K562 (cell line): Measurements from ENCODE around the gene WASF1. TPM values are rescaled to one million over a fixed set of nuclear protein-coding genes. Genes with fewer than 3 reads are reported as not detected.

Experiments used
- ATAC-seq: fragments of 200-7000 bp; cut with Tn5 transposase; 3 replicates; pipeline ENCODE4 v1.9.1; 2020; ENCODE audit warnings: moderate library complexity
- BruUV-seq: library from RNA; stranded (reverse); fragments of 400-500 nt; replicated peaks from 2 replicates; lab custom pipeline; 2021; lab: Mats Ljungman, UMichigan
- CTCF ChIA-PET: fragments of 300-600 bp; formaldehyde crosslinking; extraction: SDS; loops from one replicate; lab custom pipeline; 2021; ENCODE audit warnings: low intra/inter-chr PET ratio; lab: Yijun Ruan, JAX
- POLR2A ChIA-PET: fragments of 300-600, 350-650 bp; sonication (Branson Sonifier 250); formaldehyde crosslinking; extraction: SDS; loops from one replicate; lab custom pipeline; 2021; ENCODE audit warnings: antibody characterized with exemption, inconsistent platforms; lab: Yijun Ruan, JAX
- DNase-seq, 4 experiments: peaks; one replicate each; pipeline versions ENCODE4 v3.0.0 to v3.0.0-alpha.2; 2011 to 2018; ENCODE audit warnings: low spot score in 3 of 4, mixed read lengths in 3 of 4; ENCODE audit errors: extremely low read depth in 1 of 4
- FAIRE-seq: peaks from 2 replicates; lab custom pipeline; 2011; peaks lifted over from hg19 to GRCh38; lab: Jason Lieb, UNC
- H2AFZ ChIP-seq: 2 replicates; pipeline ENCODE4 v1.6.0; 2011; ENCODE audit warnings: low read depth, low read length, control low read depth, inconsistent platforms
- H3K27ac ChIP-seq: fragments of 200-600 bp; 3 replicates; pipeline ENCODE4 v1.8.0; 2011; ENCODE audit warnings: low read depth, mild to moderate bottlenecking, control low read depth, inconsistent platforms, low read length, moderate library complexity, mixed read lengths; ENCODE audit errors: extremely low read depth
- H3K27me3 ChIP-seq, 2 experiments: fragments of 300-600 bp in 1 of 2; 2 replicates in 1 of 2; 3 replicates in 1 of 2; pipeline versions ENCODE4 v1.6.0 to v1.8.0; 2011; ENCODE audit warnings: inconsistent platforms in 2 of 2, low read length in 2 of 2, mild to moderate bottlenecking in 1 of 2, mixed read lengths in 1 of 2, moderate library complexity in 1 of 2; ENCODE audit not compliant: control insufficient read depth in 2 of 2, insufficient read depth in 2 of 2
- H3K36me3 ChIP-seq: fragments of 300-600 bp; 3 replicates; pipeline ENCODE4 v1.8.0; 2011; ENCODE audit warnings: mild to moderate bottlenecking, low read length, inconsistent platforms; ENCODE audit not compliant: control insufficient read depth, insufficient read depth
- H3K4me1 ChIP-seq, 2 experiments: fragments of 200-600 bp in 1 of 2; replicated peaks in 1 of 2; 2 replicates in 1 of 2; 3 replicates in 1 of 2; pipeline versions ENCODE4 v1.5.1 to v1.8.0; 2011; ENCODE audit warnings: inconsistent platforms in 2 of 2, low read length in 2 of 2, mild to moderate bottlenecking in 1 of 2, mixed read lengths in 1 of 2, moderate library complexity in 1 of 2; ENCODE audit not compliant: control insufficient read depth in 2 of 2, insufficient read depth in 2 of 2
- H3K4me2 ChIP-seq: 2 replicates; pipeline ENCODE4 v1.6.1; 2011; ENCODE audit warnings: low read length, control low read depth, inconsistent platforms, mixed read lengths; ENCODE audit not compliant: insufficient read depth
- H3K4me3 ChIP-seq: fragments of 200-600 bp; sonication (generic), shearing (Covaris generic); 2 replicates; pipeline ENCODE4 v1.5.1; 2016; ENCODE audit warnings: control low read depth, inconsistent platforms
- H3K79me2 ChIP-seq: fragments of 200-600 bp; 3 replicates; pipeline ENCODE4 v1.8.0; 2011; ENCODE audit warnings: low read length, inconsistent platforms; ENCODE audit not compliant: control insufficient read depth, insufficient read depth
- H3K9ac ChIP-seq, 2 experiments: 2 replicates each; pipeline versions ENCODE4 v1.6.0 to v1.6.1; 2011; ENCODE audit warnings: low read depth in 2 of 2, low read length in 2 of 2, control low read depth in 1 of 2, inconsistent platforms in 1 of 2, mild to moderate bottlenecking in 1 of 2, mixed read lengths in 1 of 2; ENCODE audit not compliant: insufficient read depth in 1 of 2
- H3K9me1 ChIP-seq: one replicate; pipeline ENCODE4 v1.6.0; 2011; ENCODE audit warnings: inconsistent platforms, mild to moderate bottlenecking, low read length, moderate library complexity; ENCODE audit not compliant: control insufficient read depth, insufficient read depth
- H3K9me3 ChIP-seq: replicated peaks from 2 replicates; pipeline ENCODE4 v1.5.1; 2011; ENCODE audit warnings: low read depth, low read length, inconsistent platforms; ENCODE audit not compliant: control insufficient read depth, insufficient read depth
- H4K20me1 ChIP-seq: replicated peaks from 2 replicates; pipeline ENCODE4 v1.6.1; 2011; ENCODE audit warnings: low read length, inconsistent platforms, mixed read lengths; ENCODE audit not compliant: control insufficient read depth, insufficient read depth
- CC2D1A ChIP-seq: fragments of 450-650 bp; IDR thresholded peaks from 2 replicates; pipeline ENCODE4 v1.6.1; 2017; ENCODE audit warnings: mild to moderate bottlenecking
- LARP7 ChIP-seq: fragments of 450-650 bp; IDR thresholded peaks from 2 replicates; pipeline ENCODE4 v1.6.1; 2016
- MYNN ChIP-seq, 2 experiments: sonication (generic); formaldehyde crosslinking in 1 of 2; IDR thresholded peaks; 2 replicates each; pipeline versions ENCODE4 v1.5.0 to v1.6.1; 2016 to 2020; ENCODE audit warnings: antibody characterized with exemption in 1 of 2, missing genetic modification reagents in 1 of 2
- RBM17 ChIP-seq: fragments of 200-400 bp; formaldehyde crosslinking; IDR thresholded peaks from 2 replicates; pipeline ENCODE4 v1.6.1; 2017; ENCODE audit warnings: low read depth, mild to moderate bottlenecking, low read length, borderline replicate concordance
- ZNF449 ChIP-seq: fragments of 250-450 bp; sonication (Bioruptor Pico); IDR thresholded peaks from 2 replicates; pipeline ENCODE4 v1.8.0; 2022; ENCODE audit warnings: moderate library complexity, mild to moderate bottlenecking, inconsistent platforms
- WGBS: fragments of 100-300 bp; shearing (Covaris generic); methylation state at CpG from one replicate; pipeline ENCODE4 v1.1.6; 2016; ENCODE audit warnings: low coverage, mixed read lengths; ENCODE audit not compliant: insufficient coverage; ENCODE audit errors: missing lambda C conversion rate; 5-methylcytosine and 5-hydroxymethylcytosine counted together
- in situ Hi-C: fragments of 300-500 bp; cut with MboI; formaldehyde crosslinking; loops from 4 replicates; pipeline ENCODE4 v1.15.0; 2018; ENCODE audit warnings: inconsistent platforms, mixed read lengths
- intact Hi-C: fragments of 100-400 bp; cut with micrococcal nuclease; formaldehyde crosslinking; loops from 2 replicates; pipeline ENCODE4 v1.14.2; 2022
- polyA plus RNA-seq, 8 experiments: library from polyadenylated mRNA; depleted of rRNA in 4 of 8; stranded (reverse) in 5 of 8; unstranded in 3 of 8; fragments of >200 nt; fragmentation: Nextera tagmentation in 2 of 8; fragmentation: Illumina TruSeq in 1 of 8; extraction: Ambion mirVana in 2 of 8; extraction: Trizol in 1 of 8; gene quantifications; 2 replicates each; pipeline versions ENCODE4 v1.2.1 to v1.2.3, GENCODE V29; 2011 to 2014; ENCODE audit warnings: inconsistent platforms in 1 of 8, missing spikeins in 1 of 8
- total RNA-seq, 7 experiments: library from RNA; depleted of rRNA in 6 of 7; stranded (reverse); fragments of >200 nt in 6 of 7; fragmentation: Illumina TruSeq in 2 of 7; extraction: Trizol in 2 of 7; gene quantifications; 2 replicates each; pipeline versions ENCODE4 v1.2.1 to v1.2.3, GENCODE V29; 2011 to 2021; ENCODE audit warnings: low replicate concordance in 1 of 7
- TF ChIP-seq, protein P1 (sequence below): fragments of 250-450 bp; sonication (Bioruptor Pico); IDR thresholded peaks from 2 replicates; pipeline ENCODE4 v1.9.0; 2021; ENCODE audit warnings: mild to moderate bottlenecking, inconsistent platforms
- TF ChIP-seq, protein P2 (sequence below), 3 experiments: IDR thresholded peaks in 2 of 3; conservative IDR thresholded peaks in 1 of 3; 2 replicates each; pipeline ENCODE4 v1.5.1; 2011 to 2012; ENCODE audit warnings: low read length in 3 of 3, mild to moderate bottlenecking in 3 of 3, control low read depth in 2 of 3, improper control_type of control experiment in 1 of 3, inconsistent platforms in 1 of 3, low read depth in 1 of 3, mixed read lengths in 1 of 3, moderate library complexity in 1 of 3; ENCODE audit not compliant: insufficient read depth in 2 of 3

The WASF1 gene
- total and polyA plus RNA-seq, 9 of the 15 experiments (the other 6 are each of a cell fraction or from before 2014, with no cell fraction given): 2.1 to 18.2 (median 7.4) TPM

DNA sequence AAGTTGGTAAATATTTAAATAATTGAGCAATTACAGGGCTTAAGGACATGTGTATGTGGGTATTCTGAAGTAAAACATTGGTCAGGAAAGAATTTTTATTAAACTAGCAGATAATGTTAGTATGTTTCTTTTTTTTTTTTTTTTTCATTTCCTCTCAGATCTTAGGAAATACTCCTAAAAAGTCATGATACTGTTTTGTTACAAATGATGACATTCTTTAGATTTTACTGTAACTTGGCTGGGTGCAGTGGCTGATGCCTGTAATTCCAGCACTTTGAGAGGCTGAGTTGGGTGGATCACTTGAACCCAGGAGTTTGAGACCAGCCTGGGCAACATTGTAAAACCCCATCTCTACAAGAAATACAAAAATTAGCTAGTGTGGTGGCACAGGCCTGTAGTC is 42.3 kb upstream of the WASF1 start (continued):
- TF ChIP-seq MYNN (IDR thresholded peaks at IDR 0.05) (no peak), MYNN (CRISPR knock-in tag; IDR thresholded peaks at IDR 0.05) (no peak), LARP7 (no peak)
- TF ChIP-seq, protein P1, sequence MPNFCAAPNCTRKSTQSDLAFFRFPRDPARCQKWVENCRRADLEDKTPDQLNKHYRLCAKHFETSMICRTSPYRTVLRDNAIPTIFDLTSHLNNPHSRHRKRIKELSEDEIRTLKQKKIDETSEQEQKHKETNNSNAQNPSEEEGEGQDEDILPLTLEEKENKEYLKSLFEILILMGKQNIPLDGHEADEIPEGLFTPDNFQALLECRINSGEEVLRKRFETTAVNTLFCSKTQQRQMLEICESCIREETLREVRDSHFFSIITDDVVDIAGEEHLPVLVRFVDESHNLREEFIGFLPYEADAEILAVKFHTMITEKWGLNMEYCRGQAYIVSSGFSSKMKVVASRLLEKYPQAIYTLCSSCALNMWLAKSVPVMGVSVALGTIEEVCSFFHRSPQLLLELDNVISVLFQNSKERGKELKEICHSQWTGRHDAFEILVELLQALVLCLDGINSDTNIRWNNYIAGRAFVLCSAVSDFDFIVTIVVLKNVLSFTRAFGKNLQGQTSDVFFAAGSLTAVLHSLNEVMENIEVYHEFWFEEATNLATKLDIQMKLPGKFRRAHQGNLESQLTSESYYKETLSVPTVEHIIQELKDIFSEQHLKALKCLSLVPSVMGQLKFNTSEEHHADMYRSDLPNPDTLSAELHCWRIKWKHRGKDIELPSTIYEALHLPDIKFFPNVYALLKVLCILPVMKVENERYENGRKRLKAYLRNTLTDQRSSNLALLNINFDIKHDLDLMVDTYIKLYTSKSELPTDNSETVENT (CRISPR knock-in tag): no peak

- Histone ChIP-seq H3K36me3 (peaks cover 53% of the 10 kb centered on the region), H3K4me2 (no peak overlapping the region), H4K20me1 (no peaks in the 10 kb centered on the region), H3K9me3 (no peaks in the 10 kb centered on the region), H2AFZ (no peak overlapping the region), H3K27me3 (no peaks in the 10 kb centered on the region), H3K27ac (no peak overlapping the region), H3K9me1 (no peaks in the 10 kb centered on the region), H3K9ac (no peak overlapping the region), H3K4me3 (no peak overlapping the region), H3K4me1 (no peaks in the 10 kb centered on the region), H3K79me2 (no peaks in the 10 kb centered on the region)
- no peak for ATAC-seq
- DNase-seq: no peak
- intact Hi-C loops (no loop called here), in situ Hi-C loops (no loop called here)
- TF ChIP-seq RBM17: no peak
- TF ChIP-seq CC2D1A: no peak
- no peak for TF ChIP-seq ZNF449 (CRISPR knock-in tag)
- TF ChIP-seq, protein P2, sequence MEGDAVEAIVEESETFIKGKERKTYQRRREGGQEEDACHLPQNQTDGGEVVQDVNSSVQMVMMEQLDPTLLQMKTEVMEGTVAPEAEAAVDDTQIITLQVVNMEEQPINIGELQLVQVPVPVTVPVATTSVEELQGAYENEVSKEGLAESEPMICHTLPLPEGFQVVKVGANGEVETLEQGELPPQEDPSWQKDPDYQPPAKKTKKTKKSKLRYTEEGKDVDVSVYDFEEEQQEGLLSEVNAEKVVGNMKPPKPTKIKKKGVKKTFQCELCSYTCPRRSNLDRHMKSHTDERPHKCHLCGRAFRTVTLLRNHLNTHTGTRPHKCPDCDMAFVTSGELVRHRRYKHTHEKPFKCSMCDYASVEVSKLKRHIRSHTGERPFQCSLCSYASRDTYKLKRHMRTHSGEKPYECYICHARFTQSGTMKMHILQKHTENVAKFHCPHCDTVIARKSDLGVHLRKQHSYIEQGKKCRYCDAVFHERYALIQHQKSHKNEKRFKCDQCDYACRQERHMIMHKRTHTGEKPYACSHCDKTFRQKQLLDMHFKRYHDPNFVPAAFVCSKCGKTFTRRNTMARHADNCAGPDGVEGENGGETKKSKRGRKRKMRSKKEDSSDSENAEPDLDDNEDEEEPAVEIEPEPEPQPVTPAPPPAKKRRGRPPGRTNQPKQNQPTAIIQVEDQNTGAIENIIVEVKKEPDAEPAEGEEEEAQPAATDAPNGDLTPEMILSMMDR (IDR thresholded peaks at IDR 0.05 in 2 of 3, conservative IDR thresholded peaks at IDR 0.05 in 1 of 3; ENCODE audit: insufficient read depth in 2 of 3, low read depth in 1 of 3, low read length in 3 of 3): no peak
- no TSS peak for BruUV-seq
- POLR2A ChIA-PET: interaction anchor here (0.9 to 1.9 kb wide), 4 partner anchors 9 to 21 kb away, joined by 3 read pairs; no protein-coding TSS in a partner anchor
- CTCF ChIA-PET: no interaction called here
- 63% methylated on average over 2 of the region's 2 CpGs for WGBS
- FAIRE-seq: no peak
These were observed 37.8 kb upstream of the WASF1 start for GRCh38 chr6:110217266-110217665.
